WTC11 (cell line): Measurements from ENCODE around the gene MRPL46. TPM values are rescaled to one million over a fixed set of nuclear protein-coding genes. Genes with fewer than 3 reads are reported as not detected.

Experiments used
- ATAC-seq: fragments of 200-7000 bp; cut with Tn5 transposase; 2 replicates; pipeline ENCODE4 v1.10.0; 2021; ENCODE audit warnings: mild to moderate bottlenecking, moderate library complexity
- CTCF ChIA-PET: fragments of 300-600 bp; sonication (Branson Sonifier 250); formaldehyde crosslinking; loops from one replicate; lab custom pipeline; 2021; ENCODE audit warnings: antibody characterized with exemption; lab: Charles Lee
- POLR2A ChIA-PET: fragments of 350-600 bp; sonication (Branson Sonifier 250); formaldehyde crosslinking; loops from one replicate; lab custom pipeline; 2021; ENCODE audit warnings: antibody characterized with exemption; lab: Charles Lee
- DNase-seq: peaks from one replicate; pipeline ENCODE4 v3.0.0; 2021; ENCODE audit warnings: low spot score
- H3K27ac Mint-ChIP-seq: 2 replicates; pipeline ENCODE4 v1.8.0; 2021; ENCODE audit warnings: mixed read lengths
- H3K27me3 Mint-ChIP-seq: 2 replicates; pipeline ENCODE4 v1.8.0; 2021; ENCODE audit warnings: low read depth, mild to moderate bottlenecking, moderate library complexity, mixed read lengths
- H3K36me3 Mint-ChIP-seq: 2 replicates; pipeline ENCODE4 v1.8.0; 2021; ENCODE audit warnings: mixed read lengths
- H3K4me1 Mint-ChIP-seq: 2 replicates; pipeline ENCODE4 v1.8.0; 2022; ENCODE audit warnings: mixed read lengths
- H3K4me3 Mint-ChIP-seq: 2 replicates; pipeline ENCODE4 v1.8.0; 2021; ENCODE audit warnings: mild to moderate bottlenecking, moderate library complexity, mixed read lengths
- H3K9me3 Mint-ChIP-seq: 2 replicates; pipeline ENCODE4 v1.8.0; 2021; ENCODE audit warnings: mixed read lengths
- ELF4 ChIP-seq: sonication (generic); formaldehyde crosslinking; IDR thresholded peaks from 2 replicates; pipeline ENCODE4 v1.8.1; 2022; ENCODE audit warnings: low read depth, mild to moderate bottlenecking, moderate library complexity, missing genetic modification reagents
- MXD4 ChIP-seq: fragments of 250-450 bp; sonication (Bioruptor Pico); IDR thresholded peaks from 2 replicates; pipeline ENCODE4 v1.8.0; 2021; ENCODE audit warnings: mild to moderate bottlenecking, moderate library complexity, borderline replicate concordance
- RORB ChIP-seq: fragments of 250-450 bp; sonication (Bioruptor Pico); IDR thresholded peaks from 2 replicates; pipeline ENCODE4 v1.9.0; 2021; ENCODE audit warnings: mild to moderate bottlenecking
- SMAD3 ChIP-seq: sonication (generic); formaldehyde crosslinking; IDR thresholded peaks from 2 replicates; pipeline ENCODE4 v1.8.0; 2022; ENCODE audit warnings: missing genetic modification reagents, mild to moderate bottlenecking, borderline replicate concordance
- SMAD4 ChIP-seq: sonication (generic); formaldehyde crosslinking; IDR thresholded peaks from 2 replicates; pipeline ENCODE4 v1.8.0; 2022; ENCODE audit warnings: mild to moderate bottlenecking, missing genetic modification reagents
- TCF7 ChIP-seq: sonication (generic); formaldehyde crosslinking; IDR thresholded peaks from 2 replicates; pipeline ENCODE4 v1.8.0; 2022; ENCODE audit warnings: mild to moderate bottlenecking, low read depth, missing genetic modification reagents, moderate library complexity
- TP53 ChIP-seq: sonication (generic); formaldehyde crosslinking; IDR thresholded peaks from 2 replicates; pipeline ENCODE4 v1.8.1; 2023; ENCODE audit warnings: mild to moderate bottlenecking, missing genetic modification reagents
- ZNF671 ChIP-seq: fragments of 250-450 bp; sonication (Bioruptor Pico); IDR thresholded peaks from 2 replicates; pipeline ENCODE4 v1.8.0; 2021; ENCODE audit warnings: mild to moderate bottlenecking
- total RNA-seq: library from RNA; stranded (reverse); gene quantifications from 3 replicates; pipeline ENCODE4 v1.2.3, GENCODE V29; 2021
- TF ChIP-seq, protein P1 (sequence below): fragments of 250-450 bp; sonication (Bioruptor Pico); IDR thresholded peaks from 2 replicates; pipeline ENCODE4 v1.9.0; 2021; ENCODE audit warnings: mild to moderate bottlenecking, borderline replicate concordance
- TF ChIP-seq, protein P2 (sequence below): sonication (generic); formaldehyde crosslinking; IDR thresholded peaks from 2 replicates; pipeline ENCODE4 v1.8.1; 2022; ENCODE audit warnings: mild to moderate bottlenecking, missing genetic modification reagents, moderate library complexity, borderline replicate concordance
- TF ChIP-seq, protein P3 (sequence below): fragments of 250-450 bp; sonication (Bioruptor Pico); IDR thresholded peaks from 2 replicates; pipeline ENCODE4 v1.9.0; 2021; ENCODE audit warnings: mild to moderate bottlenecking
- TF ChIP-seq, protein P4 (sequence below): fragments of 200-600 bp; IDR thresholded peaks from 2 replicates; pipeline ENCODE4 v1.8.0; 2022; ENCODE audit warnings: antibody characterized with exemption

MRPL46 gene
- total RNA-seq, 1 experiment from 2014 or later: 26.8 TPM

DNA sequence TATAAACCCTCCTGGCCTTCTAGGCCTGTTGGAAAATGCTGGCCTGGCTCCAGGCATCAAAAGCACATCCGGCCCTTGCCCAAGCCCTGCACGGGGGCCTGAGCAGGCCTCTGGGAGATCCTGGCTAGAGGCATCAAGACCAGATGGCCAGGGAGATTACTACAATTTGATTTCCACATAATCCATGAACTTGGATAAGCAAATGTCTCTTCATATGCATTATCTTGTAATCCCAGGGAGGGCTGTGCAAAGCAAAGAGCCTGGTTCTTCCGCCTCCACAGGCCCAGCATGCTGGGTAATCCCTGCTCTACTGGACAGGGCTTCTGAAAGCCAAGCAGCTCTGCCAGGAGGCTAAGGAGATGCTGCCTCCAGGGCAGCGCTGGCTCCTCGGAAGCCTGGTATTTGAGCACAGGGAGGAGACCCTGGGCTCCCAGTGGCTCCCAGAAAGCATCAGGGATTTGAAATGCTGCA is 18.2 kb downstream of the MRPL46 start:
- Mint-ChIP-seq H3K4me3 (no peak overlapping the region), H3K9me3 (peaks cover 13% of the 10 kb centered on the region), H3K27me3 (peaks cover 19% of the 10 kb centered on the region), H3K4me1 (peaks cover 7% of the 10 kb centered on the region), H3K27ac (no peak overlapping the region), H3K36me3 (peaks cover 1% of the 10 kb centered on the region)
- TF ChIP-seq TCF7 (CRISPR knock-in tag) (no peak), SMAD3 (CRISPR knock-in tag) (no peak)
- TF ChIP-seq, protein P1, sequence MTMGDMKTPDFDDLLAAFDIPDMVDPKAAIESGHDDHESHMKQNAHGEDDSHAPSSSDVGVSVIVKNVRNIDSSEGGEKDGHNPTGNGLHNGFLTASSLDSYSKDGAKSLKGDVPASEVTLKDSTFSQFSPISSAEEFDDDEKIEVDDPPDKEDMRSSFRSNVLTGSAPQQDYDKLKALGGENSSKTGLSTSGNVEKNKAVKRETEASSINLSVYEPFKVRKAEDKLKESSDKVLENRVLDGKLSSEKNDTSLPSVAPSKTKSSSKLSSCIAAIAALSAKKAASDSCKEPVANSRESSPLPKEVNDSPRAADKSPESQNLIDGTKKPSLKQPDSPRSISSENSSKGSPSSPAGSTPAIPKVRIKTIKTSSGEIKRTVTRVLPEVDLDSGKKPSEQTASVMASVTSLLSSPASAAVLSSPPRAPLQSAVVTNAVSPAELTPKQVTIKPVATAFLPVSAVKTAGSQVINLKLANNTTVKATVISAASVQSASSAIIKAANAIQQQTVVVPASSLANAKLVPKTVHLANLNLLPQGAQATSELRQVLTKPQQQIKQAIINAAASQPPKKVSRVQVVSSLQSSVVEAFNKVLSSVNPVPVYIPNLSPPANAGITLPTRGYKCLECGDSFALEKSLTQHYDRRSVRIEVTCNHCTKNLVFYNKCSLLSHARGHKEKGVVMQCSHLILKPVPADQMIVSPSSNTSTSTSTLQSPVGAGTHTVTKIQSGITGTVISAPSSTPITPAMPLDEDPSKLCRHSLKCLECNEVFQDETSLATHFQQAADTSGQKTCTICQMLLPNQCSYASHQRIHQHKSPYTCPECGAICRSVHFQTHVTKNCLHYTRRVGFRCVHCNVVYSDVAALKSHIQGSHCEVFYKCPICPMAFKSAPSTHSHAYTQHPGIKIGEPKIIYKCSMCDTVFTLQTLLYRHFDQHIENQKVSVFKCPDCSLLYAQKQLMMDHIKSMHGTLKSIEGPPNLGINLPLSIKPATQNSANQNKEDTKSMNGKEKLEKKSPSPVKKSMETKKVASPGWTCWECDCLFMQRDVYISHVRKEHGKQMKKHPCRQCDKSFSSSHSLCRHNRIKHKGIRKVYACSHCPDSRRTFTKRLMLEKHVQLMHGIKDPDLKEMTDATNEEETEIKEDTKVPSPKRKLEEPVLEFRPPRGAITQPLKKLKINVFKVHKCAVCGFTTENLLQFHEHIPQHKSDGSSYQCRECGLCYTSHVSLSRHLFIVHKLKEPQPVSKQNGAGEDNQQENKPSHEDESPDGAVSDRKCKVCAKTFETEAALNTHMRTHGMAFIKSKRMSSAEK (CRISPR knock-in tag): no peak
- ATAC-seq (no peak), DNase-seq (no peak)
- ChIA-PET CTCF (interaction anchor here (1.1 to 4.5 kb wide), 14 partner anchors 10 to 202 kb away, joined by 3 to 35 read pairs (median 10); no protein-coding TSS in a partner anchor), POLR2A (no interaction called here)

DNA sequence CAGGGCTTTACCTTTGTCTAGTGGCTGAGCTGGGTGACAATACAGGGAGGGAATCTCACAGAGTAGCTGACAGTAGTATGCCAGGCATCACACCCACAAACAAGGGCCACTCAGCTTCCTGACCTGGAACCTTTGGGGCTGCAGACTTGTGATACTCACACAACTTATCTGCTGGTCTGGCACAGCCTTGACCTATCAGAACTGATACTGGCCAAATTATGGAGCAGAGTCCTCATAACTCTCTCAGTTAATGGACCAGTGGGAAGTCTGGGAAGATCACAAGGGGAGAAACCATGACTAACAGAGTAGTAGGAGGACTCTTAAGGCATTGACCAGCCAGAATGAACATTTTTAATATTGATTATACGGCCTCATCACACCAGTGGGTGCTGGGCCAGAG is 19.4 kb downstream of the MRPL46 start:
- Mint-ChIP-seq H3K27me3 (peaks cover 29% of the 10 kb centered on the region), H3K27ac (no peak overlapping the region), H3K9me3 (peaks cover 26% of the 10 kb centered on the region), H3K4me1 (peaks cover 5% of the 10 kb centered on the region)
- DNase-seq (no peak), ATAC-seq (no peak)
- TF ChIP-seq, protein P2, sequence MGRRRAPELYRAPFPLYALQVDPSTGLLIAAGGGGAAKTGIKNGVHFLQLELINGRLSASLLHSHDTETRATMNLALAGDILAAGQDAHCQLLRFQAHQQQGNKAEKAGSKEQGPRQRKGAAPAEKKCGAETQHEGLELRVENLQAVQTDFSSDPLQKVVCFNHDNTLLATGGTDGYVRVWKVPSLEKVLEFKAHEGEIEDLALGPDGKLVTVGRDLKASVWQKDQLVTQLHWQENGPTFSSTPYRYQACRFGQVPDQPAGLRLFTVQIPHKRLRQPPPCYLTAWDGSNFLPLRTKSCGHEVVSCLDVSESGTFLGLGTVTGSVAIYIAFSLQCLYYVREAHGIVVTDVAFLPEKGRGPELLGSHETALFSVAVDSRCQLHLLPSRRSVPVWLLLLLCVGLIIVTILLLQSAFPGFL (CRISPR knock-in tag): no peak
- no peak for TF ChIP-seq SMAD4
- no peak for TF ChIP-seq MXD4 (CRISPR knock-in tag)
- TF ChIP-seq ZNF671 (CRISPR knock-in tag): no peak
- no peak for TF ChIP-seq TP53 (CRISPR knock-in tag)
- no peak for TF ChIP-seq RORB (CRISPR knock-in tag)
- TF ChIP-seq, all 79 proteins: peak for 0
- POLR2A ChIA-PET: interaction anchor here (0.8 kb wide), 1 partner anchor 171 kb away, joined by 3 read pairs; no protein-coding TSS in a partner anchor
- Mint-ChIP-seq H3K36me3 (peaks cover 9% of the 10 kb centered on the region), H3K4me3 (no peak overlapping the region)
- CTCF ChIA-PET: interaction anchor here (0.9 to 4.5 kb wide), 7 partner anchors 12 to 190 kb away, joined by 3 to 23 read pairs (median 4); no protein-coding TSS in a partner anchor

DNA sequence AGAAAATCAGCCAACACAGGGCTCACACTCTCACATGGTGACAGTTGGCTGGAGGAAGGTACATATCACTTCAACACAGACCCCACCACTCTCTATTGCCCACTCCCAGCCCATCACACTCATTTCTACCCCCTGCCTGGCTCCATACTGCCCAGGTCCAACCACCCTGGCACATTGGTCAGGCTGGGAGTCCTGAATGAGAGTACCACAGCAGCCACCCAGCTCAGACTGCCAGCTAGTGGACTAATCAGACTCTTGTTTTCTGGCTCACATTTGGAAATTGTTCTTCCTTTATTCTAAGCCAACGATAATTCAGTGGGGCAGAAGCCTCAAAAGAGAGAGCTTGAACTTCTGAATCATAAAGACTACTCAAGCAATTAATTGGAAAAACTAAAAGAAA is 20.0 kb downstream of the MRPL46 start:
- DNase-seq: no peak
- TF ChIP-seq ELF4 (CRISPR knock-in tag) (no peak), TP53 (CRISPR knock-in tag) (no peak), SMAD3 (CRISPR knock-in tag) (no peak)
- TF ChIP-seq, protein P2 (CRISPR knock-in tag): no peak
- TF ChIP-seq, protein P3, sequence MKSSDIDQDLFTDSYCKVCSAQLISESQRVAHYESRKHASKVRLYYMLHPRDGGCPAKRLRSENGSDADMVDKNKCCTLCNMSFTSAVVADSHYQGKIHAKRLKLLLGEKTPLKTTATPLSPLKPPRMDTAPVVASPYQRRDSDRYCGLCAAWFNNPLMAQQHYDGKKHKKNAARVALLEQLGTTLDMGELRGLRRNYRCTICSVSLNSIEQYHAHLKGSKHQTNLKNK (CRISPR knock-in tag): no peak
- TF ChIP-seq, protein P4, sequence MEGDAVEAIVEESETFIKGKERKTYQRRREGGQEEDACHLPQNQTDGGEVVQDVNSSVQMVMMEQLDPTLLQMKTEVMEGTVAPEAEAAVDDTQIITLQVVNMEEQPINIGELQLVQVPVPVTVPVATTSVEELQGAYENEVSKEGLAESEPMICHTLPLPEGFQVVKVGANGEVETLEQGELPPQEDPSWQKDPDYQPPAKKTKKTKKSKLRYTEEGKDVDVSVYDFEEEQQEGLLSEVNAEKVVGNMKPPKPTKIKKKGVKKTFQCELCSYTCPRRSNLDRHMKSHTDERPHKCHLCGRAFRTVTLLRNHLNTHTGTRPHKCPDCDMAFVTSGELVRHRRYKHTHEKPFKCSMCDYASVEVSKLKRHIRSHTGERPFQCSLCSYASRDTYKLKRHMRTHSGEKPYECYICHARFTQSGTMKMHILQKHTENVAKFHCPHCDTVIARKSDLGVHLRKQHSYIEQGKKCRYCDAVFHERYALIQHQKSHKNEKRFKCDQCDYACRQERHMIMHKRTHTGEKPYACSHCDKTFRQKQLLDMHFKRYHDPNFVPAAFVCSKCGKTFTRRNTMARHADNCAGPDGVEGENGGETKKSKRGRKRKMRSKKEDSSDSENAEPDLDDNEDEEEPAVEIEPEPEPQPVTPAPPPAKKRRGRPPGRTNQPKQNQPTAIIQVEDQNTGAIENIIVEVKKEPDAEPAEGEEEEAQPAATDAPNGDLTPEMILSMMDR: no peak
- TF ChIP-seq, all 79 proteins: peak for 0
- ChIA-PET CTCF (interaction anchor here (1.2 to 4.5 kb wide), 6 partner anchors 12 to 190 kb away, joined by 3 to 23 read pairs (median 5); no protein-coding TSS in a partner anchor), POLR2A (no interaction called here)
- Mint-ChIP-seq H3K4me3 (no peak overlapping the region), H3K36me3 (peaks cover 9% of the 10 kb centered on the region), H3K27ac (no peak overlapping the region), H3K4me1 (peaks cover 5% of the 10 kb centered on the region), H3K9me3 (peaks cover 27% of the 10 kb centered on the region), H3K27me3 (peaks cover 29% of the 10 kb centered on the region)
- no peak for ATAC-seq
